Measurements from ENCODE around the gene HOXA10.

DNA sequence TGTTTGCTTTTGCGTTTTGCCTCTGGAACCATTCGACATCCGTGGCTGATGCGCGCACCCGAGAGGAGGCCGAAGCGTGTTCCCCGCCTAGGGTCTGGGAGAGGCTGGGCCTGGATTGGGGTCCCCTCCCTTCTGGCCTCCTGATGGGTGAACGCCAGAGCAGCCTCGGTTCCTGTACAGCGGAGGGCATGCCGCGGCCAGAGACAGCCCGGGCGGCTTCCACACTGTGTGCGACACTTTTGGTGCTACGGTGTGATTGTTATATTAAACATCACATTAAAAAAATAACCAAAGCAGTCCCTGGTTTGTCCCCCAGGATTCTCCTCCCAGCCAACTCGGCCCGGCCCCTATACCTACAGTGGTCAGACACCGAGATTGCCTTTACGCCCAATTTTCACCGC, 14.0 kb downstream of the HOXA10 start:
- TF ChIP-seq, protein P1, sequence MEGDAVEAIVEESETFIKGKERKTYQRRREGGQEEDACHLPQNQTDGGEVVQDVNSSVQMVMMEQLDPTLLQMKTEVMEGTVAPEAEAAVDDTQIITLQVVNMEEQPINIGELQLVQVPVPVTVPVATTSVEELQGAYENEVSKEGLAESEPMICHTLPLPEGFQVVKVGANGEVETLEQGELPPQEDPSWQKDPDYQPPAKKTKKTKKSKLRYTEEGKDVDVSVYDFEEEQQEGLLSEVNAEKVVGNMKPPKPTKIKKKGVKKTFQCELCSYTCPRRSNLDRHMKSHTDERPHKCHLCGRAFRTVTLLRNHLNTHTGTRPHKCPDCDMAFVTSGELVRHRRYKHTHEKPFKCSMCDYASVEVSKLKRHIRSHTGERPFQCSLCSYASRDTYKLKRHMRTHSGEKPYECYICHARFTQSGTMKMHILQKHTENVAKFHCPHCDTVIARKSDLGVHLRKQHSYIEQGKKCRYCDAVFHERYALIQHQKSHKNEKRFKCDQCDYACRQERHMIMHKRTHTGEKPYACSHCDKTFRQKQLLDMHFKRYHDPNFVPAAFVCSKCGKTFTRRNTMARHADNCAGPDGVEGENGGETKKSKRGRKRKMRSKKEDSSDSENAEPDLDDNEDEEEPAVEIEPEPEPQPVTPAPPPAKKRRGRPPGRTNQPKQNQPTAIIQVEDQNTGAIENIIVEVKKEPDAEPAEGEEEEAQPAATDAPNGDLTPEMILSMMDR (IDR thresholded peaks at IDR 0.05) = no peak
- no peak for TF ChIP-seq POLR2A (IDR thresholded peaks at IDR 0.05)

All from thyroid gland (tissue), 4 donors.